Stimulated activated CD4-positive, alpha-beta T cell treated with anti-CD3 and anti-CD28 coated beads, Interleukin-15, amount 100 ng/mL, for 24 hours (primary cell): Measurements from ENCODE around the gene AAR2.

ENCODE experiments used
- DNase-seq: peaks from one replicate; pipeline ENCODE4 v3.0.0-alpha.2; 2020

The AAR2 gene

DNA sequence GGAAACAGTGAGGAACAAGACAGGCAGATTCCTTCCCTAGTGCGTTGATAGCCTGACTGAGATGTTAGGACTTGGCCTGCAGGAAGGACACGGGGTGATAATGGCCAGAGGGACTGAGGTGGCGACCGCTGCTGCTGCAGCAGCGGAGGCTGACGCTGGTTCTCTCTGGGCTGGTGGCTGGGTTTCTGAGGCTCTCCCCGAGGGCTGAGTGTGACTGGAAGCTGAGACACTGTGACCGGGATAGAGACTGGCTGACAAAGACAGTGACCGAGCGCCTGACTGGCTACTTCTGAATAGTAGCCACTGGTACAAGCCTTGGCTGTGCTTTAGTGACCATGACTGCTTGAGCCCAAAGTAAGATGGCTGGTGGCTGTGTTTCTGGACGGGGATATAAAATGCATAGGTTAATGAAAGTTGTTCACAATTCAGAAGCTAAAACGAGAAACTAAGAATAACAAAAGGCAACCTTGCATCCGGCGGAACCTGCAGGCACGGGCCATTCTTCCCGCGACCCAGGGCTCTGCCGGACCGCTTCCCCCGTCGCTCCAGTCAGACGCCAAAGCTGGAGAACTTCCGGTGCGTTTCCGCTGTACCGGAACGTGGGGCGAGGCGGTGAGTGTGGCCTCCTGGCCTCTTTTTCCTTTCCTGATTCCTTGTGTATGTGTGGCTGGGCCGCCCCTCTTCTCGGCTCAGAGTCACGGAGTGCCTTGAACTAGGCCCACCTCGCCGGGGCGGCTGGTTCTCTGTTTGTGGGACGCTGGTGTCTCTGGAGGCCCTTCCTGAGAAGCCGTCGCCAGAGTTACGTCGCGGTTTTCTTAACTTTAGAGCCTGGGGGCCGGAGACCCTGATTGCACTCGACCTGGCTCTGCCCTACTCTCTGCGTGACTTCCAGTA is at the start of gene AAR2:
Gene AAR2 (plus strand): TSS at position 587 of the 894 bp plus-strand sequence. CDS start 3,391 bp downstream, outside the sequence.
- peak; percentile 89 for DNase-seq

DNA sequence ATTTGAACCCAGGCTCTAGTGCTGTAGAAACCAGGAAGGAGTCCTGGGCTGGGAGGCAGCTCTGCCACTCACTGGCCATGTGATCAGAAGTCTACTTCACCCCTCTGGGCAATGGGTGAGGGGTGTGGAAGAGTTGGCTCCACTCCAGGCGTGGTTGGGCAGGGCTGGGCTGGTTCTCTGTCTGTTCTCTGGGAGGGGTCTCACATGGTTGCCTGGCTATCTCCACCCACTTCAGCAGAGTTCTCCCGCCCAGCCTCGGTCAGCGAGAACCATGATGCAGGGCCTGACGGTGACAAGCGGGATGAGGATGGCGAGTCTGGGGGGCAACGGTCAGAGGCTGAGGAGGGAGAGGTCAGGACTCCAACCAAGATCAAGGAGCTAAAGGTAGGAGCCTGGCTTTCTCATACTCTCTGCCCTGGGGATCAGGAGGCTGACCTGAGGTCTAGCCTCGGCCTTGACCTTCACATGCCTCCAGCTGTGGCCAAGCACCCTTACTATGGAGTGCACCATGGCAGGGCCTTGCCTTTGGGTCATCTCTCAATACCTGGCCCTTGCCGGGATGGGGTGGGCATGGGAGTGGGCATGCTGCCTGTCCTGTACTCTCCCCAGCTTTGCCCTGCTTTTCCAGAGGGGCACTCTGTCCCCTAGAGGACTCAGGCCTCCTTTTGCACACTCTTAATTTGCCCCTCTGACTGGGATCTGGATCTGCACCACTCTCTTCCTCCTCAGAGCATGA is 42.1 kb upstream of the AAR2 start:
- DNase-seq = no peak

- no peak for DNase-seq
These were observed 39.6 kb upstream of the AAR2 start for GRCh38 chr20:36196676-36197075.

DNA sequence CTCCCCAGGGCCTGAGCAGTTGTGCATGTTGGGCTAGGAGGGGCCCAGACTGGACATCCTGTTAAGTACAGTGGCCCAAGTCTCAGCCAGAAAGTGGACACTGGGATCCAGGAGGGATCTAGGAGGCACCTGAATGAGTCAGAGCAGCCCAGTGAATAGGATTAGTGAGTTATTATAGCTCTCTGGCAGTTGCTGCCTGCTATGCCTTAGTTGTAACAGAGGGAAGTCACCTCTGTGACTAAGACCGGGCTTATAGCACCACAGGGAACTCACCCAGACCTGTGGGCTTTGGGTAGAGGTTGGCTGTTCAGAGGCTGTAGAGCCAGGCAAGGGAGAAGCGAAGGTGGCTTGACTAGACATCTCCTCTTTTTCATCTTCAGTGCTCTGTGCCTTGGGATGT is 39.0 kb upstream of the AAR2 start:
- DNase-seq = no peak

DNA sequence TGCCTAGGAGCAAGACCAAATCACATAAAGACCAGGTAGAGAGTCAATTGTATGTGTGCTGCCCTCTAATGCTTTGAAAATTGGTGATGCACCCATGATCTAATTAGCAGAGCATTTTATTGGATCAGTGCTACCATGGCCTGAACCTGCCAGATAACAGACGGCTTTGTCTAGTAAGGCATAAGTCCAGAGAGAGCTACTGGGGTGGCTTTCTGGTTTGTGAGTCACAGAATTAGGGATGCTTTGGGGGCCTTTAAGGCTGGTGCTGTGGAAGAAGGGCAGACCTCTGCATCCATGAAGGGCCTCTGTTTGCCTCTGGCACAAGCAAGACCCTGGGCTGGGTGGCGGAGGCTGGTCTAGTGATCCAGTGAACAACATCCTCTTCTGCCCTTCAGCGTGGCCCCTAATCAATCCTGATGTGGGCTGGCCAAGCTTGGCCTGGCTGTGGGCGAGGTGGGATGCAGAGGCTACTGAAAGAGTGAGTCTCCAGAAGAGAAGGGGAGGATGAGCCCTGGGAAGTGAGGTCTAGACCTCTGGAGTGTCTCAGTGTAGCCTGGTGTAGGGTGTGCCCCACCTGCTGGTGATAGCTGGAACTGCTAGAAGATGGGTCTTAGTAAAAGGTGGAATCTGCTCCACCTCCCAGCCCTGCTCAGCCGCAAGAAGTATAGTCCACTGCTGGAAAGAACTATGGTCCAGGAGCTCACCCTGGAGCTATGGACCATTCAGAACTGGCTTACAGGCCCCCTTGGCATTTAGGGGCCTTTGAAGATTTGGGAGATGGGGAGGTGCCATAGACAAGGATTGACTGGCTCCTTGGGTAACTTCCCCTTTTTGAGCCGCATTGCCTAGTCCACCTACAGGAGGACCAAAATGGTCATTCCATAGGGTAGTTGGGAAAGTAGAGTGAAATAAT is 36.7 kb upstream of the AAR2 start:
- peak; percentile 86 for DNase-seq

DNA sequence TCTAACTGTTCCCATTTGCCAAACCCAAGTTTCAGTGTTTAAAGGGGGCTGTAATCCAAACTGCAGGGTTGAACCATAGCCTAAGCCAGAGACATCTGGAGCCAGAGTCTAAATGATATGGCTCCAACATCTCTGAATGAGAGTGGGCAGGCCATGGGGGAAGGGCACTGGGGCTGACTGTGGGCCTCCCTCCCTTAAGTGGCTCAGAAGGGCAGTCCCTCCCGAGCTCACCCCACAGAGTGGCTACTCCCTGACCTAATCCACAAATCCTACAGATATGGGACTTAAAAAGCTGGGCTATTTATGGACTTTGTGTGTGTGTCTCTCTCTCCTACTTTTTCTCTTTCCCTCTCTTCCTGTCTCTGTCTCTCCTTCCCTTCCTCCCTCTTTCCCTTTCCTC is 35.8 kb upstream of the AAR2 start:
- DNase-seq = no peak

DNA sequence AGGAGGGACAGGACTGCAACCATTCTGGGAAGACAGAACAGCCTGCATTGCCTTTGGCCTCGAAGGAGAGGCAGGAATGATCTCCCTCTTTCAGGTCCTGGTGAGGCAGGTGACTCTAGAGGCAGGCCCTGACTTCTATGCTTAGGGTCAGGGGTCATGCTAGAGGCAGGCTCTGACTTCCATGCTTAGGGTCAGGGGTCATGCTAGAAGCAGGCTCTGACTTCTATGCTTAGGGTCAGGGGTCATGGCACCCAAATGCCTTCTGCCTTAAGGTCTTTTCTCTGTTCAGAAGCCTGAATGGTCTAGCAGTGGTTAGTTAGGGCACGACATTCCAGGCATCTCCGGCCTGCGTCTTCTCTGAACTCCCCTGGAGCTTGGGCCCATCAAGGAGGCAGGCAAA is 35.1 kb upstream of the AAR2 start:
- no peak for DNase-seq

DNA sequence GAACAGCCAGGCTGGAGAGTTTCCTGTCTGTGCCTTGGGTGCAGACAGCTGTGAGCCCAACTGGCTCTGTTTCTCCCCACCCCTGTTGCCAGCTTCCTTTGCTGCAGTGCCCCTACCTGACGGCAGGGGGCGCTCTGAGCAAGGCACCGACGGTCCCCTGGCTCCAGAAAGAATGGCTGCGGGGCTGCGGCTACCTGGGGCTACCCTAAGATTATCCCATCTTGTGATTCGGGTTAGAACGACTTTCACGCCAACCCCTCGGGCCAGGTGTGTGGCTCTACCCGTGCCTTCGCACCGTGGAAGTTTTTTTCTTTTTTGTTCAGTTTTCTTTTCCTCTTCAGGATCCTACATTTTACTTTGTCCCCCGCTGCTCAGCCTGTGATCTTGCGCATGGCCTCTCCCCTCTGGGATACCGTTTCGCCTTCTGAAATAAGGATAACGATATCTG is 33.4 kb upstream of the AAR2 start:
- DNase-seq = peak; percentile 81

DNA sequence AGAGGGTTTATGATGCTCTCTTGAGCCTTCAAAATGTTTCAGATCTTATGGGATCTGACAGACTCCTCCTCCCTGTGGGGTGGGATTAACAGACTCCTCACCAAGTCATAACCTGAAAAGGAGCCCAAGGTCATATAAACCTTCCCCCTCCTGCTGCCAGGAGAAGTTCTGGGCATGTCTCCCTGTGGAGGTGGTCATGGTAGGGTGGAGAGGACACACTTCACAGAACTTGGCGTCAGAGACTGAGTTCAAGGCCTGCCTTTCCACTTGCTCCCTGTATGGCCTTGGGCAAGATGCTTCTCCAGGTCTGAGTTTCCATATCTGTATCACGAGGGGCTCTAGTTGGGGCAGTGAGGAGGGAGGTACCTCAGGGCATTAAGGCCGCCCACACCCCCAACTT is 32.4 kb upstream of the AAR2 start:
- DNase-seq = no peak

GRCh38 chr20:36205026-36205425 is 31.3 kb upstream of the AAR2 start:
- no peak for DNase-seq

DNA sequence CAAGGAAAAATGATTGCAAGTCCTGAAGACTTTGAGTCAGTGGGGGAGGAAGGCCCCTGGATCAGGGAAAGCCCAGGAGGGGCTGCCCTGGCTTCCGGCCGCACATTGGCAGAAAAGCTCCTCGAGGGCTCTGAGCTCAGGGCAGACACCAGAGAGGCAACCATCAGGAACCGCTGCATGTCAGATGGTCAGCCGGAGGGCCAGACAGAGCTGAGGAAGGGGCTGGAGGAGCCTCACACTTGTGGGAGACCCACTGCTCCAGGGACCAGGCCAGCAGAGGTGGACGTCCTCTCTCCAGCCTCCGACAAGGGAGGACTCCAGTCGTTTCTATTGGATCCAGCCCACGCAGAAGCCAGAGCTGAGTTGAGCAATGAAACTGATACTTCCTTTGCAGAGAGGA is 30.2 kb upstream of the AAR2 start:
- no peak for DNase-seq

DNA sequence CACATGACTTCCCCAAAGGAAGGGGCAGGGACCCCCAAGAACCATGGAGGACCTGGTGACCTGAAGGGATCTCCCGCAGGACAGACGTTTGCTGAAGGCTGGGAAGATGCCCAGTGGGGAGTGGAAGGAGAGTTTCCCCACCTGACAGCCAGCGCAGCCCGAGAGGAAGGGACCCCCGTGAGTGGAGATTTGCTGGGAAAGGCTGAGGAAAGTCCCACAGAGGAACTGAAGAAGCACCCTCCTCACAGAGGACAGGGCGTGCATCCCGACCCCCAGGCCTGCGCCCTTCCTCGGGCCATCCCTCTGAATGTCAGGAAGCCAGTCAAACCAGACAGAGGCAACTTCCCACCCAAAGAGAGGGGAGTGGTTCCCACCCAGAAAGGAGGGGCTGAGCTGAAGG is 29.6 kb upstream of the AAR2 start:
- no peak for DNase-seq

DNA sequence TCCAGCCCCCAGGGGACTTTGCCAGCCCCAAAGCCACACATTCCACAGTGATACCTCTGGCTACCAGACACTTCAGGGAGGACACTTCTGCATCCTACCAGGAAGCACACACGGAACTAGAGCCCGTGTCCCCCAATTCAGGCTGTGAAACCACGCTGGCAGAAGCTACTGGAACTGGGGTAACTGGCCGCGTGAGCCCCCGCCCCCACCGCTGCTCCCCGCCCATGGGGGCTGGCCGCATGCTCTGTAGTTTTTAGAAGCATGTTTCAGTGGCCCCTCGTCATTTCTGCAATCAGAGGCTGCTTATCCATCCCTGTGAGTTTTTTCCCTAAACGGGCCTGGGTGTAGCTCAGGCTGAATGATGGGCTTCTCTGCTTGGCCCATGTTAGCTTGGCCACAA is 28.7 kb upstream of the AAR2 start:
- DNase-seq = no peak

DNA sequence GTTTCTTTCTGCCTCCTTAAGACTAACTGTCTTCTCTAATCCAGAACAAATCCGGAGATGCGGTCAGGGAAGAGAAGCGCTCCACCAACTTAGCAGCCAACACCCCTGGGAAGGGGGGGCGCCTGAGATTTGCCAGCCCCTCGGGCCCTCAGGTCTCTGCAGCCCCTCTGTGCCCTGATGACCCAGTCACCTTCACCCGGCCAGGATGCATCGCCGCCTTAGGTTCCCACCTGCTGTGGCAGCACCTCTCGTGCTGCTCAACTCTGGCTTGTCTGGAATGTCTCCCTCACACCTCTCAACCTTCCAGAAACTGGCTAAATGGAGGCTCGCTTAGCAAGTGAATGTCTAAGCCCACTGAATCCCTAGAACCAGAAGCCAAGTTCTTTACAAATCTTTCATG is 28.0 kb upstream of the AAR2 start:
- no peak for DNase-seq

GRCh38 chr20:36210436-36211021 is 25.7 kb upstream of the AAR2 start:
- DNase-seq = no peak

DNA sequence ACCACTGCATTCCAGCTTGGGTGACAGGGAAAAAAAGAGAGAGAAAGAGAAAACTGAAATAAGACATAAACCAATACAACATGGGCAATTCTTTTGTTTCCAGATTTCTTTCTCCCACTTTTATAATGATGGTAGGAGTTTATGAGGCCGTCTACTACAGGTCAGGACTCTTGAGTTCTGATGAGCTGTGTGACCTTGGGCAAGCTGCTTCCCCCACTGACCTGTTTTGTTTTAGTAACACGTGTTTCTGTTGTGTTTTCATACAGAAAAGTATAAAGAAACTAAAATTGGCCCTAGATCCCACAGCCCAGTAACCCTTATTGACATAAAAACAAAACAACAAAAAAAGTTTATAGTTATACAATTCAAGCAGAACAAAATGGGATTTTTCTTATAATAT is 22.9 kb upstream of the AAR2 start:
- DNase-seq = no peak

GRCh38 chr20:36214684-36215256 is 21.5 kb upstream of the AAR2 start:
- peak; percentile 19 for DNase-seq

- DNase-seq = no peak
These were observed 20.5 kb upstream of the AAR2 start for GRCh38 chr20:36215778-36216177.

DNA sequence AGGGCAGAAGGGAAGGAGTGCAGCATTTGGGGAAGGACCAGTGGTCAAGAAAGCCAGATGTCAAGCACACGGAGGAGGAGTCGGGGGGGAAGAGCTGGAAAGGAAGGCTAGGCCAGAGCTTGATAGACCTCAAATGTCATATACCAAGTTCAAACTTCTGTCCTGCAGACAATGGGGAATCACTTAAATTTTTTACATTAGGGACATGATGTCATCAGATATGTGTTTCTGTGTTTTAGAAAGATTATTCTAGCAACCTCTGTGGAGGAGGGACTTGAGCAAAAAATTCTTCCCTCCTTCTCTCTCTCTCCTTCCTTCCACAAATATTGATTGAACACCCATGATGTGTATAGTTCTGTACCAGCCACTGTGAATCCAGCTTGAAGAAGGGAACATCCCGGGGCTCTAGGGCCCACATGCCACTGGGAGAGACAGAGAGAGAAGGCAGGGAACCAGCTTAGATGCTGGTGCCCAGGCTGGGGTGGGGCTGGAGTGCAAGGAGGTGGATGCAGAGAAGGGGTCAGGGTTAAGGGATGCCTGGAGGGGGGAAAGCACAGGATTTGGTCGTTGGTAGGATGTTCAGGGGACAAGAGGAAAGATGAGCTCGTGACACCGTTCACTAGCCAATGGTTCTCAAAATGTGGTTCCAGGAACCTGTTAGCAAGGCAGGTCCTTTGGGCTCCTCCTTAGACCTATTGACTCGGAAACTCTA is 19.8 kb upstream of the AAR2 start:
- DNase-seq = no peak

GRCh38 chr20:36217226-36217625 is 19.1 kb upstream of the AAR2 start:
- DNase-seq = no peak

DNA sequence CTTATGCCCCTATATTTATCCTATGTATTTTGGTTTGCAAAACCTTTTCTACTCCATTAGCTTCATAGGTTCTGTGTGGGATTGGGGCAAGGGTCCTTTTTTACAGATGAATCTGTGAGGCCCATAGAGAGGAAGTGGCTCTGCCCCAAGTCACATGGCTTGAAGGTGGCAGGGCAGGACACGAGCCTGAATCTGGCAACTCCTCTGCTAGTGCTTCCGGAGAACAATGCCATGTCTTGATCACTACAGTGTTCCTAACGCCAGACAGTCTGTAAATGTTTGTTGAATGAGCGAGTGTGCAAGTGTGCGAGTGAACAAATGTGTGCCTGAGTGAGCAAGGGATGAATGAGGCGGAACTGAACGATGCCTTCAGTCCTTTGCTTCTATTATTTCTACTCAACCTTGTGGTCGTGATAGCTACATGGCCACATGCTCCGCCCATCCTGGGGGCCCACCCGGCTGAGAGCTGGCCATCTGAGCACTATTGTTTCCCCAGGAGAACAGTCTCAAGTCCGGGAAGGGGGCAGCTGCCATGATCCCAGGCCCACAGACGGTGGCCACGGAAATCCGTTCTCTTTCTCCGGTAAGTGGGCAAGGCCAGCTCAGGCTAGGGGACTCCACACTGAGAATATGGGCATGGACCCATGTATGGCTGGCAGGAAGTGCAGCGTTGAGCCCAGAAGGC is 17.8 kb upstream of the AAR2 start:
- DNase-seq = no peak
